ENCODE data around the gene PTPN1.

The PTPN1 gene

DNA sequence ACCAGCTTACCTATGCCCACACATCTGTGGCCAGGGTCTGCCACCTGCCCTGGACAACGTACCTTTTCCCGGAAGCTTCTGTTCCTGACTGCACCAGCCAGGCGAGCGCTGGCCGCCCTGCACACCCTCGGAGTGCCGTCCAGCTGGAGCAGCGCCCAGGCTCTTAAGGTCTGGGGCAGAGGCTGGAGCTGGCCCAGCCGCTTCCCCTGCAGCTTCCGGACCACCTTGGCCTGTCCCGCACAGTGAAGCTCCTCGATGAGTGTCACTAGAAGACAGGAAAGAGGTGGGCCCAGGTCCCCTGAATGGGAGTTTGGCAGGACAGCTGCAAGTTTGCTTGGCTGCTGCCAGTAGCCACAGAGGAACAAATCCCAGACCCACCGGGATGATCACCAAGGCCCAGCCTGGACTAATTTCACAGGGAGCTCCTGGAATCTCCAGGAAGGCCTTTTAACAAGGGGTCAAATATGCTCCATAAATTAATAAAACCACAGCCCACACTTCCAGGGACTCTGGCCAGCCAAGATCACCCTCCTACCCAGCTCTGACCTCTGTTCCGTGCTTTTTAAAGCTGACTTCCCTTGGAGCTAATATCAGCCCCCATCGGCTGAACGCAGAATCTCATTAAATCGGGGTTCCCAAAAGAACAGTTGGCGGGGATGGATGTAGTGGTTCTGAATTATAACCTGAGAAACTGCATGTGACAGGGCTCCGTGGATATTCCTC lies 82.3 kb downstream of the PTPN1 start:
- Histone ChIP-seq H3K4me2 (ENCODE audit: low read depth, low read length, poor library complexity, severe bottlenecking) (no peak overlapping the region), H3K9ac (ENCODE audit: low read depth, low read length, poor library complexity, severe bottlenecking) (no peak overlapping the region), H3K27me3 (ENCODE audit: insufficient read depth, low read length, poor library complexity, severe bottlenecking) (no peaks in the 10 kb centered on the region), H3K4me3 (ENCODE audit: low read length, poor library complexity, severe bottlenecking) (no peak overlapping the region), H3K36me3 (ENCODE audit: insufficient read depth, low read length) (no peaks in the 10 kb centered on the region), H2AFZ (ENCODE audit: low read length) (no peak overlapping the region), H3K9me3 (ENCODE audit: insufficient read depth, low read depth, low read length) (no peaks in the 10 kb centered on the region), H3F3A (ENCODE audit: low read depth) (no peaks in the 10 kb centered on the region), H4K20me1 (ENCODE audit: insufficient read depth, low read length, poor library complexity, severe bottlenecking) (no peaks in the 10 kb centered on the region), H3K79me2 (ENCODE audit: insufficient read depth, low read length) (no peaks in the 10 kb centered on the region), H3K4me1 (ENCODE audit: insufficient read depth, low read length, poor library complexity, severe bottlenecking) (no peaks in the 10 kb centered on the region), H3K9me2 (replicated peaks; ENCODE audit: low read depth, low read length) (no peaks in the 10 kb centered on the region)
- TF ChIP-seq, protein P1, sequence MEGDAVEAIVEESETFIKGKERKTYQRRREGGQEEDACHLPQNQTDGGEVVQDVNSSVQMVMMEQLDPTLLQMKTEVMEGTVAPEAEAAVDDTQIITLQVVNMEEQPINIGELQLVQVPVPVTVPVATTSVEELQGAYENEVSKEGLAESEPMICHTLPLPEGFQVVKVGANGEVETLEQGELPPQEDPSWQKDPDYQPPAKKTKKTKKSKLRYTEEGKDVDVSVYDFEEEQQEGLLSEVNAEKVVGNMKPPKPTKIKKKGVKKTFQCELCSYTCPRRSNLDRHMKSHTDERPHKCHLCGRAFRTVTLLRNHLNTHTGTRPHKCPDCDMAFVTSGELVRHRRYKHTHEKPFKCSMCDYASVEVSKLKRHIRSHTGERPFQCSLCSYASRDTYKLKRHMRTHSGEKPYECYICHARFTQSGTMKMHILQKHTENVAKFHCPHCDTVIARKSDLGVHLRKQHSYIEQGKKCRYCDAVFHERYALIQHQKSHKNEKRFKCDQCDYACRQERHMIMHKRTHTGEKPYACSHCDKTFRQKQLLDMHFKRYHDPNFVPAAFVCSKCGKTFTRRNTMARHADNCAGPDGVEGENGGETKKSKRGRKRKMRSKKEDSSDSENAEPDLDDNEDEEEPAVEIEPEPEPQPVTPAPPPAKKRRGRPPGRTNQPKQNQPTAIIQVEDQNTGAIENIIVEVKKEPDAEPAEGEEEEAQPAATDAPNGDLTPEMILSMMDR (conservative IDR thresholded peaks at IDR 0.05; ENCODE audit: low read length): no peak
- TF ChIP-seq EZH2phosphoT487 (IDR thresholded peaks at IDR 0.05; ENCODE audit: borderline replicate concordance): no peak

DNA sequence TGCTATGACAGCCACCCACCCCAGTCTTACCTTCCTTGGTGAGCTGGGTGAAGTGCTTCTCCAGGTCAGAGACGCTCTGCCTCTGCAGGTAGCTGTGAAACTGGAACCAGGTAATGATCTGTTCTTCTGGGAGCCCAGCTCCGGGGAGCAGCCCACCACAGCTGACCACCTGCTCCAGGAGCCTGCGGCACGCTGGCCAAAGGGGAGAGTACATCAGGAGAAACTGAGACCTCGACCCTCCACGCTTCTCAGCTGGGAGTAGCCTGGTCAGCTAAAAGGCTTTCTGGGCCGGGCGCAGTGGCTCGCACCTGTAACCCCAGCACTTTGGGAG lies 82.8 kb downstream of the PTPN1 start:
- Histone ChIP-seq H3K4me3 (ENCODE audit: low read length, poor library complexity, severe bottlenecking) (no peak overlapping the region), H3K9me3 (ENCODE audit: insufficient read depth, low read depth, low read length) (no peaks in the 10 kb centered on the region), H3K9me2 (replicated peaks; ENCODE audit: low read depth, low read length) (no peaks in the 10 kb centered on the region), H2AFZ (ENCODE audit: low read length) (no peak overlapping the region), H3K9ac (ENCODE audit: low read depth, low read length, poor library complexity, severe bottlenecking) (no peak overlapping the region), H4K20me1 (ENCODE audit: insufficient read depth, low read length, poor library complexity, severe bottlenecking) (no peaks in the 10 kb centered on the region), H3F3A (ENCODE audit: low read depth) (no peaks in the 10 kb centered on the region), H3K79me2 (ENCODE audit: insufficient read depth, low read length) (no peaks in the 10 kb centered on the region), H3K36me3 (ENCODE audit: insufficient read depth, low read length) (no peaks in the 10 kb centered on the region), H3K4me1 (ENCODE audit: insufficient read depth, low read length, poor library complexity, severe bottlenecking) (no peaks in the 10 kb centered on the region), H3K4me2 (ENCODE audit: low read depth, low read length, poor library complexity, severe bottlenecking) (no peak overlapping the region), H3K27me3 (ENCODE audit: insufficient read depth, low read length, poor library complexity, severe bottlenecking) (no peaks in the 10 kb centered on the region)
- TF ChIP-seq EZH2phosphoT487 (IDR thresholded peaks at IDR 0.05; ENCODE audit: borderline replicate concordance): no peak
- TF ChIP-seq, protein P1 (conservative IDR thresholded peaks at IDR 0.05; ENCODE audit: low read length): no peak

DNA sequence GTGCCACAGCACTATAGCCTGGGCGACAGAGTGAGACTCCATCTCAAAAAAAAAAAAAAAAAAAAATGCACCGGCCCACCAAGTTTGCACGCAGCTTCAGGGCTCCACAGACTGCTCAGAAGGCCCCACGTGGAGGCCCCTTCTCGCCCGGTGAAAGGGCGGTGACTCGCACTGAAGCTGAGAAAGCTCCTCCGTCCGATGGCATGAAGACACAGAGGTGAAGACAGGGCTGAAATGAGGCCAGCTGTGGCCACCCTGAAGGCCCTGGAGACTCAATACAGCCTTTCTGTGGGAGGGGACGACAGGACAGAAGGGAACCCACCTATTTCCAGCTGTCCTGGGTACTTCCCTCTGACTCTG lies 84.0 kb downstream of the PTPN1 start:
- Histone ChIP-seq H3K4me2 (ENCODE audit: low read depth, low read length, poor library complexity, severe bottlenecking) (no peak overlapping the region), H3K79me2 (ENCODE audit: insufficient read depth, low read length) (no peaks in the 10 kb centered on the region), H4K20me1 (ENCODE audit: insufficient read depth, low read length, poor library complexity, severe bottlenecking) (no peaks in the 10 kb centered on the region), H3K36me3 (ENCODE audit: insufficient read depth, low read length) (no peaks in the 10 kb centered on the region), H3K9me3 (ENCODE audit: insufficient read depth, low read depth, low read length) (no peaks in the 10 kb centered on the region), H3K9ac (ENCODE audit: low read depth, low read length, poor library complexity, severe bottlenecking) (no peak overlapping the region), H3F3A (ENCODE audit: low read depth) (no peaks in the 10 kb centered on the region), H3K4me1 (ENCODE audit: insufficient read depth, low read length, poor library complexity, severe bottlenecking) (no peaks in the 10 kb centered on the region), H3K27me3 (ENCODE audit: insufficient read depth, low read length, poor library complexity, severe bottlenecking) (no peaks in the 10 kb centered on the region), H3K4me3 (ENCODE audit: low read length, poor library complexity, severe bottlenecking) (no peak overlapping the region), H3K9me2 (replicated peaks; ENCODE audit: low read depth, low read length) (no peaks in the 10 kb centered on the region), H2AFZ (ENCODE audit: low read length) (no peak overlapping the region)
- TF ChIP-seq EZH2phosphoT487 (IDR thresholded peaks at IDR 0.05; ENCODE audit: borderline replicate concordance): no peak
- TF ChIP-seq, protein P1 (conservative IDR thresholded peaks at IDR 0.05; ENCODE audit: low read length): no peak
